ENCODE measurements around the gene PIGU.
A peak's percentile ranks its signal among the peaks of the same experiment; 100 is the strongest.
"Not testable (repeated sequence)": the region's sequence is repeated elsewhere in the genome, so short reads cannot be mapped to it uniquely, and the experiment has no call there.

PIGU gene

DNA sequence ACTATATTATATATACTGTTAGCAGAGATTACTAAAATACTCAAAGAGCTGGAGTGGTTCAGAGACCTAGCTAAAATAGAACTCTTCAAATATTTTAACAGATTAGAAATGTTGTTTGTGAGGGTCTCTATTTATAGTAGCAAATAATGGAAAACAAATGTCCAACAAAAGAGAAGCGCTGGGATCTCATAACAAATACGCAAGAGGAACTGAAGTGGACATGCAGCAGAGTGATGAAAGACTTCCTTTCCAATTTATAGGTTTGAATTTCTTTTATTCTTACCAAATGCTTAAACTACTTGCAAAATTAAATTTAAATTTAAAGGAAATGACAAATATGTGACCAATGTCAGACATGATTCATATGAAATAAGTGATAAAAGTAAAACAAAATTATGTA is 49.9 kb downstream of the PIGU start:
- H3K9ac ChIP-seq, result no peak overlapping the region
- H3K4me2 ChIP-seq, result no peak overlapping the region
- no peak for TF ChIP-seq Cebpa-rat (IDR thresholded peaks at IDR 0.05)
- peaks cover 12 to 39% (median 20%) of the 10 kb centered on the region in 10 experiments for H3K4me1 ChIP-seq
- H3K27ac ChIP-seq, result no peak overlapping the region
- no peaks in the 10 kb centered on the region for H3K9me3 ChIP-seq (replicated peaks in 1 of 11)
- H4K20me1 ChIP-seq, result no peaks in the 10 kb centered on the region
- H3K36me3 ChIP-seq, result peaks cover 14 to 61% (median 49%) of the 10 kb centered on the region in 11 experiments
- H3K27me3 ChIP-seq, result no peaks in the 10 kb centered on the region
- no peak overlapping the region for H3K4me3 ChIP-seq

DNA sequence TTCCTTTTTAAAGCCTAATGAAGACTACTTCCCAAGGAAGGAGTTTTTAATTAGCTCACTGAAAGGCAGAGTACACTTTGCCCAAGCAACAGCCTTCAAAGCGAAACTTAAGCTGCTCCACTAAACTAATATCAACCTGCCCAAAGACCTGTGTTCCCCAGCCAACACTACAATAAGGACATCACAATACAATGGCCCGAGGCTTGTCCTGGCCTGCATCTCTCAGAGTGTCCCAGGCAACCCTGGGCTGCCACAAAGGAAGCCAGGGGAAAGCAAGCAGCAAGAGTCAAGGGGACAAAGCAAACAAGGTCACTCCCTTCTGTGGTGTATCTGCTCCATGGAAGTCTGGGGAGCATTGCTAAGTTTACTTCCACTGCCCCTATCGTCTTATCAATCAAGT is 52.3 kb downstream of the PIGU start:
- Histone ChIP-seq H3K27ac (peak overlapping the region in 6 of 11 experiments; percentile 41 to 68 (median 62); a peak in 11 of 22 replicates), H3K4me2 (no peak overlapping the region), H3K4me3 (no peak overlapping the region), H3K4me1 (peaks cover 12 to 49% (median 26%) of the 10 kb centered on the region in 10 experiments), H4K20me1 (no peaks in the 10 kb centered on the region), H3K9me3 (replicated peaks in 1 of 11) (no peaks in the 10 kb centered on the region), H3K9ac (no peak overlapping the region), H3K36me3 (peaks cover 9 to 66% (median 51%) of the 10 kb centered on the region in 11 experiments; a peak in 21 of 22 replicates), H3K27me3 (no peaks in the 10 kb centered on the region)
- TF ChIP-seq Cebpa-rat (IDR thresholded peaks at IDR 0.05), result no peak

DNA sequence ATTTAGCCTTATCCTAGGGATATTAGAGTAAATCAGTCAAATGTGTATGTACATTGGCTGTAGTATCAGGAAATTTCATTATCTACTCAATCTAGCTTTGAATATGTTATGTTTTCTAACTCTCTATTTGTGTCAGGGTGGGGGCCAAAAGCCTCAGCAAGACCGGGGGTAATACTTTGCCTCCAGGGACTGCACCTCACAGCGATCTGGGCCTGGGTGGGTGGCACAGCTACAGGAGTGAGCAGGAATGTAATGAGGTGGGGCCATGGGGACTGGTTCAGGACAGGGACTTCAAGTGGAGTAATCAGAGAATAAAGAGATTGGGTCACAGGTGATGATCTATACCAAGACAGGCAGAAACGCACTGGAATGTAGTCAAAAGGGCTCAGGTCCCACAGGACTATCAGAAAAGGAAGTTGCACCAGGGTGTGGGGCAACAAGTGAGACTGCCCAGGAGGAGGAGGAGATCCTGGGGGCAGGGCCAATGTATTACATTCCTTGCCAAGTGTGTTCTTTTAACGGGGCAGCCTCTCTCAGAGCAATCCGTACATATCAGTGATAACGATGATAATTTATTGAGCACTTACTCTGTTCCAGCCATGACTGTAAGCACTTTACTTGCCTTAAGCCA is 54.0 kb downstream of the PIGU start:
- Histone ChIP-seq H3K36me3 (peaks cover 6 to 70% (median 55%) of the 10 kb centered on the region in 11 experiments; a peak in 18 of 22 replicates), H3K4me3 (no peak overlapping the region), H3K9ac (peak overlapping the region in 4 of 11 experiments; percentile 23 to 38 (median 25); a peak in 6 of 22 replicates), H3K27me3 (no peaks in the 10 kb centered on the region), H3K4me1 (peaks cover 12 to 64% (median 32%) of the 10 kb centered on the region in 10 experiments), H3K4me2 (peak overlapping the region; percentile 12 to 70 (median 52); a peak in 19 of 22 replicates), H4K20me1 (no peaks in the 10 kb centered on the region), H3K27ac (peak overlapping the region in 8 of 11 experiments; percentile 41 to 68 (median 64); a peak in 16 of 22 replicates), H3K9me3 (replicated peaks in 1 of 11) (peaks cover 0 to 8% (median 5%) of the 10 kb centered on the region in 11 experiments; a peak in 12 of 22 replicates)
- TF ChIP-seq Cebpa-rat (IDR thresholded peaks at IDR 0.05), result peak in 8 of 11 experiments; percentile 34 to 79 (median 66); a peak in 11 of 22 replicates

GRCh38 chr20:34621383-34622367 is 55.2 kb downstream of the PIGU start:
- Histone ChIP-seq H3K9me3 (replicated peaks in 1 of 11) (peaks cover 12 to 20% (median 17%) of the 10 kb centered on the region in 11 experiments), H3K36me3 (peaks cover 6 to 83% (median 67%) of the 10 kb centered on the region in 11 experiments; a peak in 20 of 22 replicates), H3K27me3 (no peaks in the 10 kb centered on the region), H4K20me1 (no peaks in the 10 kb centered on the region), H3K9ac (peak overlapping the region in 2 of 11 experiments; percentile 2 to 6; a peak in 4 of 22 replicates), H3K4me1 (peaks cover 12 to 52% (median 29%) of the 10 kb centered on the region in 10 experiments), H3K4me3 (no peak overlapping the region), H3K27ac (peak overlapping the region in 8 of 11 experiments; percentile 41 to 68 (median 64); a peak in 13 of 22 replicates), H3K4me2 (peak overlapping the region in 5 of 11 experiments; percentile 8 to 45 (median 16); a peak in 7 of 22 replicates)
- TF ChIP-seq Cebpa-rat (IDR thresholded peaks at IDR 0.05), result no peak

DNA sequence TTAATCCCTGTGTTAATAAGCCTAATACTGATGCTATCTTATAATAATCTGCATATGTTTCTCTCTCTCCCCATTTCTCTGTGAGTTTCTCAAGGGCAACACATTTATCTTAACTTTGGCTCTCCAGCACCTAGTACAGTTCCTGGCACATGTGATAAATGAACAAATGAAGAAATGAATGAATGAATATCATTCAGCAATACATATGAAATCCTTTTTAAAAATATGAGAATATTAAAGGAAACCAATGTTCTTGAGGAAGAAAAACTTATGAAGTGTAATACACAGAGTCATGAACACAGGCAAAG is 55.9 kb downstream of the PIGU start:
- Histone ChIP-seq H3K9me3 (replicated peaks in 1 of 11) (peaks cover 12 to 22% (median 18%) of the 10 kb centered on the region in 11 experiments), H3K9ac (no peak overlapping the region), H3K4me1 (peaks cover 12 to 52% (median 29%) of the 10 kb centered on the region in 10 experiments), H3K27ac (peak overlapping the region in 3 of 11 experiments; percentile 60 to 66 (median 65); a peak in 6 of 22 replicates), H3K4me2 (no peak overlapping the region), H3K36me3 (peaks cover 7 to 90% (median 74%) of the 10 kb centered on the region in 11 experiments), H3K4me3 (no peak overlapping the region), H3K27me3 (no peaks in the 10 kb centered on the region), H4K20me1 (no peaks in the 10 kb centered on the region)
- TF ChIP-seq Cebpa-rat (IDR thresholded peaks at IDR 0.05), result no peak

GRCh38 chr20:34618676-34619075 is 58.2 kb downstream of the PIGU start:
- Histone ChIP-seq H4K20me1 (no peaks in the 10 kb centered on the region), H3K27me3 (no peaks in the 10 kb centered on the region), H3K9me3 (replicated peaks in 1 of 11) (peaks cover 12 to 25% (median 18%) of the 10 kb centered on the region in 11 experiments), H3K4me3 (no peak overlapping the region), H3K9ac (peak overlapping the region in 1 of 11 experiments; percentile 3; a peak in 1 of 22 replicates), H3K4me1 (peaks cover 11 to 42% (median 28%) of the 10 kb centered on the region in 10 experiments), H3K27ac (peak overlapping the region in 5 of 11 experiments; percentile 12 to 66 (median 34); a peak in 7 of 22 replicates), H3K4me2 (peak overlapping the region in 6 of 11 experiments; percentile 10 to 29 (median 21); a peak in 6 of 22 replicates), H3K36me3 (peaks cover 14 to 100% (median 83%) of the 10 kb centered on the region in 11 experiments)
- no peak for TF ChIP-seq Cebpa-rat (IDR thresholded peaks at IDR 0.05)

DNA sequence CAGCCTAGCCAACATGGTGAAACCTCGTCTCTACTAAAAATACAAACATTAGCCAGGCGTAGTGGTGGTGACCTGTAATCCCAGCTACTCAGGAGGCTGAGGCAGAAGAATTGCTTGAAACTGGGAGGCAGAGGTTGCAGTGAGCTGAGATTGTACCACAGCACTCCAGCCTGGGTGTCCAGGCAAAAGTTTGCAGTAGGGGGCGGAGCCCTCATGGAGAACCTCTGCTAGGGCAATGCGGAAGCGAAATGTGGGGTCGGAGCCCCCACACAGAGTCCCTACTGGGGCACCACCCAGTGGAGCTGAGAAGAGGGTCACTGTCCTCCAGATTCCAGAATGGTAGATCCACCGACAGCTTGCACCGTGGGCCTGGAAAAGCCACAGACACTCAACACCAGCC is 60.0 kb downstream of the PIGU start:
- H3K4me2 ChIP-seq, H3K9ac ChIP-seq, H3K27me3 ChIP-seq, H4K20me1 ChIP-seq, H3K4me3 ChIP-seq, H3K27ac ChIP-seq: not testable (repeated sequence)
- Histone ChIP-seq H3K36me3 (peaks cover 20 to 100% (median 86%) of the 10 kb centered on the region in 11 experiments), H3K4me1 (peaks cover 0 to 24% (median 12%) of the 10 kb centered on the region in 10 experiments; a peak in 13 of 20 replicates), H3K9me3 (replicated peaks in 1 of 11) (peaks cover 19 to 31% (median 23%) of the 10 kb centered on the region in 11 experiments)

DNA sequence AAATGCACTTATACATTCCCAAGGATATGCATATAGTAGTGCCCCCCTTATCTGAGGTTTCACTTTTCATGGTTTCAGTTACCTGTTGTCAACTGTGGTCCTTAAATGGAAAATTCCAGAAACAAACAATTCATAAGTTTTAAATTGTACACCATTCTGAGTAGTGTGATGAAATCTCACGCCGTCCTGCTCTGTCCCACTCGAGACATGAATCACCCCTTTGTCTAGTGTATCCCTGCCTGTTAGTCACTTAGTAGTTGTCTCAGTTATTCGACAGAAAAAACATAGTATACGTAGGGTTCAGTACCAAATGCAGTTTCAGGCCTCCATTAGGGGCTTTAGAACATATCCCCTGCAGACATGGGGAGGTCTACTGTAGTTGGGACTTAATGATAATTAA is 61.4 kb downstream of the PIGU start:
- no peak for TF ChIP-seq Cebpa-rat (IDR thresholded peaks at IDR 0.05)
- H3K27ac ChIP-seq, result no peak overlapping the region

GRCh38 chr20:34611976-34612375 is 64.9 kb downstream of the PIGU start:
- not testable (repeated sequence) for H3K4me3 ChIP-seq, H3K9ac ChIP-seq, H4K20me1 ChIP-seq, H3K27me3 ChIP-seq, H3K4me2 ChIP-seq, H3K27ac ChIP-seq
- peaks cover 10 to 15% (median 13%) of the 10 kb centered on the region in 10 experiments for H3K4me1 ChIP-seq
- H3K36me3 ChIP-seq, result peaks cover 14 to 81% (median 66%) of the 10 kb centered on the region in 11 experiments
- peaks cover 12 to 35% (median 25%) of the 10 kb centered on the region in 11 experiments for H3K9me3 ChIP-seq (replicated peaks in 1 of 11)

More for the DNA sequence above, 61.4 kb downstream of the PIGU start:
- Histone ChIP-seq H3K9me3 (replicated peaks in 1 of 11) (peaks cover 22 to 37% (median 30%) of the 10 kb centered on the region in 11 experiments), H3K4me3 (no peak overlapping the region), H3K4me1 (peaks cover 0 to 17% (median 9%) of the 10 kb centered on the region in 10 experiments; a peak in 13 of 20 replicates), H3K9ac (no peak overlapping the region), H3K36me3 (peaks cover 20 to 91% (median 78%) of the 10 kb centered on the region in 11 experiments), H3K27me3 (no peaks in the 10 kb centered on the region), H3K4me2 (no peak overlapping the region), H4K20me1 (no peaks in the 10 kb centered on the region)
